Coronary artery (tissue), 2 donors: Measurements from ENCODE around the gene PTPRD.

ENCODE experiments used
- DNase-seq: peaks from one replicate; pipeline ENCODE4 v3.0.0-alpha.2; 2017; ENCODE audit warnings: low spot score
- H3K27ac ChIP-seq, 2 donors: fragments of 200-600 bp; sonication (generic); one replicate each; pipeline ENCODE4 v1.5.1; 2016 to 2019
- H3K4me3 ChIP-seq: fragments of 200-600 bp; sonication (generic); 2 replicates; pipeline ENCODE4 v1.5.1; 2016; ENCODE audit warnings: mild to moderate bottlenecking, moderate library complexity
- CTCF ChIP-seq: fragments of 200-600 bp; sonication (generic); IDR thresholded peaks from one replicate; pipeline ENCODE4 v1.5.1; 2019; ENCODE audit warnings: antibody characterized with exemption

The PTPRD gene

GRCh38 chr9:8627976-8628679 lies 1984.7 kb downstream of the PTPRD start:
- TF ChIP-seq CTCF, result no peak
- DNase-seq, result no peak
- Histone ChIP-seq H3K27ac (peak overlapping the region in 1 of 2 donors; percentile 7), H3K4me3 (no peak overlapping the region)

GRCh38 chr9:8622871-8623270 lies 1989.9 kb downstream of the PTPRD start:
- DNase-seq, result no peak

GRCh38 chr9:8622222-8622802 lies 1990.5 kb downstream of the PTPRD start:
- H3K4me3 ChIP-seq, result no peak overlapping the region
- TF ChIP-seq CTCF, result no peak
- DNase-seq, result no peak
- H3K27ac ChIP-seq, result no peak overlapping the region

More at GRCh38 chr9:8622871-8623270, 1989.9 kb downstream of the PTPRD start:
- Histone ChIP-seq H3K4me3 (no peak overlapping the region), H3K27ac (no peak overlapping the region)
- TF ChIP-seq CTCF, result no peak

GRCh38 chr9:8621416-8621815 lies 1991.4 kb downstream of the PTPRD start:
- Histone ChIP-seq H3K27ac (no peak overlapping the region), H3K4me3 (no peak overlapping the region)
- no peak for DNase-seq
- no peak for TF ChIP-seq CTCF

GRCh38 chr9:8616414-8616813 lies 1996.4 kb downstream of the PTPRD start:
- no peak overlapping the region for H3K4me3 ChIP-seq
- DNase-seq, result no peak
- no peak for TF ChIP-seq CTCF
- no peak overlapping the region for H3K27ac ChIP-seq

GRCh38 chr9:8614926-8615440 lies 1997.8 kb downstream of the PTPRD start:
- no peak overlapping the region for H3K27ac ChIP-seq
- H3K4me3 ChIP-seq, result no peak overlapping the region
- no peak for TF ChIP-seq CTCF
- no peak for DNase-seq

- no peak for TF ChIP-seq CTCF
- Histone ChIP-seq H3K27ac (peak overlapping the region; percentile 32 to 78), H3K4me3 (peak overlapping the region; percentile 38)
- DNase-seq, result no peak
Observed at GRCh38 chr9:8613346-8613825, 1999.4 kb downstream of the PTPRD start.
